Measurements from ENCODE around the gene SP1. TPM values are rescaled to one million over a fixed set of nuclear protein-coding genes. Genes with fewer than 3 reads are reported as not detected.

The SP1 gene
- total and polyA plus RNA-seq, 2 experiments from 2014 or later = 11.1 to 68.4 TPM

DNA sequence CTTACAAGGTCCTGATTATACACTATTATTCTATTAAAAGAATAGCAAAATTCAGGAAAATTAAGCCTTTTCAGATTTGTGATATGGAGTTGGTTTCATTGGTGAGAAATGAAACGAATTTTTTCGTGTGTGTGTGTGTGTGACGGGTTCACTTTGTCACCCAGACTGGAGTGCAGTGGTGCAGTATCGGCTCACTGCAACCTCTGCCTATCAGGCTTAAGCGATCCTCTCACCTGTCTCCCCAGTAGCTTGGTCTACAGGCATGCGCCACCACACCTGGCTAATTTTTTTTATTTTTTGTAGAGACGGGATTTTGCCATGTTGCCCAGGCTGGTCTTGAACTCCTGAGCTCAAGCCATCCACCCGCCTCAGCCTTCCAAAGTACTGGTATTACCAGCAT lies 81.6 kb downstream of the SP1 start:
- no peak for ATAC-seq
- Mint-ChIP-seq H3K36me3 (ENCODE audit: low read depth) (peaks cover 99% of the 10 kb centered on the region), H3K27ac (no peak overlapping the region), H3K4me3 (no peak overlapping the region), H3K27me3 (ENCODE audit: insufficient read depth, low read depth, poor library complexity) (peaks cover 9% of the 10 kb centered on the region), H3K4me1 (peaks cover 51% of the 10 kb centered on the region), H3K9me3 (no peaks in the 10 kb centered on the region)
- H2AFZ ChIP-seq = no peak overlapping the region
- peaks cover 97% of the 10 kb centered on the region for H3K36me3 ChIP-seq (ENCODE audit: insufficient read depth)
- peaks cover 11% of the 10 kb centered on the region; the same call in 1 of the 2 replicates for H3K4me1 ChIP-seq (ENCODE audit: insufficient read depth)
- H3F3A ChIP-seq (replicated peaks; ENCODE audit: low read depth) = peaks cover 61% of the 10 kb centered on the region
- TF ChIP-seq EZH2phosphoT487 (IDR thresholded peaks at IDR 0.05; ENCODE audit: unreplicated experiment) = no peak
- no peak for TF ChIP-seq ZNF114 (CRISPR knock-in tag; IDR thresholded peaks at IDR 0.05)
- TF ChIP-seq, protein P1, sequence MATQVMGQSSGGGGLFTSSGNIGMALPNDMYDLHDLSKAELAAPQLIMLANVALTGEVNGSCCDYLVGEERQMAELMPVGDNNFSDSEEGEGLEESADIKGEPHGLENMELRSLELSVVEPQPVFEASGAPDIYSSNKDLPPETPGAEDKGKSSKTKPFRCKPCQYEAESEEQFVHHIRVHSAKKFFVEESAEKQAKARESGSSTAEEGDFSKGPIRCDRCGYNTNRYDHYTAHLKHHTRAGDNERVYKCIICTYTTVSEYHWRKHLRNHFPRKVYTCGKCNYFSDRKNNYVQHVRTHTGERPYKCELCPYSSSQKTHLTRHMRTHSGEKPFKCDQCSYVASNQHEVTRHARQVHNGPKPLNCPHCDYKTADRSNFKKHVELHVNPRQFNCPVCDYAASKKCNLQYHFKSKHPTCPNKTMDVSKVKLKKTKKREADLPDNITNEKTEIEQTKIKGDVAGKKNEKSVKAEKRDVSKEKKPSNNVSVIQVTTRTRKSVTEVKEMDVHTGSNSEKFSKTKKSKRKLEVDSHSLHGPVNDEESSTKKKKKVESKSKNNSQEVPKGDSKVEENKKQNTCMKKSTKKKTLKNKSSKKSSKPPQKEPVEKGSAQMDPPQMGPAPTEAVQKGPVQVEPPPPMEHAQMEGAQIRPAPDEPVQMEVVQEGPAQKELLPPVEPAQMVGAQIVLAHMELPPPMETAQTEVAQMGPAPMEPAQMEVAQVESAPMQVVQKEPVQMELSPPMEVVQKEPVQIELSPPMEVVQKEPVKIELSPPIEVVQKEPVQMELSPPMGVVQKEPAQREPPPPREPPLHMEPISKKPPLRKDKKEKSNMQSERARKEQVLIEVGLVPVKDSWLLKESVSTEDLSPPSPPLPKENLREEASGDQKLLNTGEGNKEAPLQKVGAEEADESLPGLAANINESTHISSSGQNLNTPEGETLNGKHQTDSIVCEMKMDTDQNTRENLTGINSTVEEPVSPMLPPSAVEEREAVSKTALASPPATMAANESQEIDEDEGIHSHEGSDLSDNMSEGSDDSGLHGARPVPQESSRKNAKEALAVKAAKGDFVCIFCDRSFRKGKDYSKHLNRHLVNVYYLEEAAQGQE (IDR thresholded peaks at IDR 0.05; ENCODE audit: unreplicated experiment) = no peak
- TF ChIP-seq, protein P2, sequence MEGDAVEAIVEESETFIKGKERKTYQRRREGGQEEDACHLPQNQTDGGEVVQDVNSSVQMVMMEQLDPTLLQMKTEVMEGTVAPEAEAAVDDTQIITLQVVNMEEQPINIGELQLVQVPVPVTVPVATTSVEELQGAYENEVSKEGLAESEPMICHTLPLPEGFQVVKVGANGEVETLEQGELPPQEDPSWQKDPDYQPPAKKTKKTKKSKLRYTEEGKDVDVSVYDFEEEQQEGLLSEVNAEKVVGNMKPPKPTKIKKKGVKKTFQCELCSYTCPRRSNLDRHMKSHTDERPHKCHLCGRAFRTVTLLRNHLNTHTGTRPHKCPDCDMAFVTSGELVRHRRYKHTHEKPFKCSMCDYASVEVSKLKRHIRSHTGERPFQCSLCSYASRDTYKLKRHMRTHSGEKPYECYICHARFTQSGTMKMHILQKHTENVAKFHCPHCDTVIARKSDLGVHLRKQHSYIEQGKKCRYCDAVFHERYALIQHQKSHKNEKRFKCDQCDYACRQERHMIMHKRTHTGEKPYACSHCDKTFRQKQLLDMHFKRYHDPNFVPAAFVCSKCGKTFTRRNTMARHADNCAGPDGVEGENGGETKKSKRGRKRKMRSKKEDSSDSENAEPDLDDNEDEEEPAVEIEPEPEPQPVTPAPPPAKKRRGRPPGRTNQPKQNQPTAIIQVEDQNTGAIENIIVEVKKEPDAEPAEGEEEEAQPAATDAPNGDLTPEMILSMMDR (conservative IDR thresholded peaks at IDR 0.05; ENCODE audit: low read depth in 2 of 2) = no peak
- TF ChIP-seq, protein P3, sequence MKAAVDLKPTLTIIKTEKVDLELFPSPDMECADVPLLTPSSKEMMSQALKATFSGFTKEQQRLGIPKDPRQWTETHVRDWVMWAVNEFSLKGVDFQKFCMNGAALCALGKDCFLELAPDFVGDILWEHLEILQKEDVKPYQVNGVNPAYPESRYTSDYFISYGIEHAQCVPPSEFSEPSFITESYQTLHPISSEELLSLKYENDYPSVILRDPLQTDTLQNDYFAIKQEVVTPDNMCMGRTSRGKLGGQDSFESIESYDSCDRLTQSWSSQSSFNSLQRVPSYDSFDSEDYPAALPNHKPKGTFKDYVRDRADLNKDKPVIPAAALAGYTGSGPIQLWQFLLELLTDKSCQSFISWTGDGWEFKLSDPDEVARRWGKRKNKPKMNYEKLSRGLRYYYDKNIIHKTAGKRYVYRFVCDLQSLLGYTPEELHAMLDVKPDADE (IDR thresholded peaks at IDR 0.05) = no peak
- TF ChIP-seq NANOG (IDR thresholded peaks at IDR 0.05; ENCODE audit: borderline replicate concordance) = no peak
- no peak for TF ChIP-seq EZH2 (IDR thresholded peaks at IDR 0.05; ENCODE audit: low read depth, unreplicated experiment)
- TF ChIP-seq POLR2AphosphoS5 (IDR thresholded peaks at IDR 0.05; ENCODE audit: low read depth) = no peak
- TF ChIP-seq CREB1 (CRISPR knock-in tag; IDR thresholded peaks at IDR 0.05; ENCODE audit: low read depth) = no peak
- TF ChIP-seq, protein P4, sequence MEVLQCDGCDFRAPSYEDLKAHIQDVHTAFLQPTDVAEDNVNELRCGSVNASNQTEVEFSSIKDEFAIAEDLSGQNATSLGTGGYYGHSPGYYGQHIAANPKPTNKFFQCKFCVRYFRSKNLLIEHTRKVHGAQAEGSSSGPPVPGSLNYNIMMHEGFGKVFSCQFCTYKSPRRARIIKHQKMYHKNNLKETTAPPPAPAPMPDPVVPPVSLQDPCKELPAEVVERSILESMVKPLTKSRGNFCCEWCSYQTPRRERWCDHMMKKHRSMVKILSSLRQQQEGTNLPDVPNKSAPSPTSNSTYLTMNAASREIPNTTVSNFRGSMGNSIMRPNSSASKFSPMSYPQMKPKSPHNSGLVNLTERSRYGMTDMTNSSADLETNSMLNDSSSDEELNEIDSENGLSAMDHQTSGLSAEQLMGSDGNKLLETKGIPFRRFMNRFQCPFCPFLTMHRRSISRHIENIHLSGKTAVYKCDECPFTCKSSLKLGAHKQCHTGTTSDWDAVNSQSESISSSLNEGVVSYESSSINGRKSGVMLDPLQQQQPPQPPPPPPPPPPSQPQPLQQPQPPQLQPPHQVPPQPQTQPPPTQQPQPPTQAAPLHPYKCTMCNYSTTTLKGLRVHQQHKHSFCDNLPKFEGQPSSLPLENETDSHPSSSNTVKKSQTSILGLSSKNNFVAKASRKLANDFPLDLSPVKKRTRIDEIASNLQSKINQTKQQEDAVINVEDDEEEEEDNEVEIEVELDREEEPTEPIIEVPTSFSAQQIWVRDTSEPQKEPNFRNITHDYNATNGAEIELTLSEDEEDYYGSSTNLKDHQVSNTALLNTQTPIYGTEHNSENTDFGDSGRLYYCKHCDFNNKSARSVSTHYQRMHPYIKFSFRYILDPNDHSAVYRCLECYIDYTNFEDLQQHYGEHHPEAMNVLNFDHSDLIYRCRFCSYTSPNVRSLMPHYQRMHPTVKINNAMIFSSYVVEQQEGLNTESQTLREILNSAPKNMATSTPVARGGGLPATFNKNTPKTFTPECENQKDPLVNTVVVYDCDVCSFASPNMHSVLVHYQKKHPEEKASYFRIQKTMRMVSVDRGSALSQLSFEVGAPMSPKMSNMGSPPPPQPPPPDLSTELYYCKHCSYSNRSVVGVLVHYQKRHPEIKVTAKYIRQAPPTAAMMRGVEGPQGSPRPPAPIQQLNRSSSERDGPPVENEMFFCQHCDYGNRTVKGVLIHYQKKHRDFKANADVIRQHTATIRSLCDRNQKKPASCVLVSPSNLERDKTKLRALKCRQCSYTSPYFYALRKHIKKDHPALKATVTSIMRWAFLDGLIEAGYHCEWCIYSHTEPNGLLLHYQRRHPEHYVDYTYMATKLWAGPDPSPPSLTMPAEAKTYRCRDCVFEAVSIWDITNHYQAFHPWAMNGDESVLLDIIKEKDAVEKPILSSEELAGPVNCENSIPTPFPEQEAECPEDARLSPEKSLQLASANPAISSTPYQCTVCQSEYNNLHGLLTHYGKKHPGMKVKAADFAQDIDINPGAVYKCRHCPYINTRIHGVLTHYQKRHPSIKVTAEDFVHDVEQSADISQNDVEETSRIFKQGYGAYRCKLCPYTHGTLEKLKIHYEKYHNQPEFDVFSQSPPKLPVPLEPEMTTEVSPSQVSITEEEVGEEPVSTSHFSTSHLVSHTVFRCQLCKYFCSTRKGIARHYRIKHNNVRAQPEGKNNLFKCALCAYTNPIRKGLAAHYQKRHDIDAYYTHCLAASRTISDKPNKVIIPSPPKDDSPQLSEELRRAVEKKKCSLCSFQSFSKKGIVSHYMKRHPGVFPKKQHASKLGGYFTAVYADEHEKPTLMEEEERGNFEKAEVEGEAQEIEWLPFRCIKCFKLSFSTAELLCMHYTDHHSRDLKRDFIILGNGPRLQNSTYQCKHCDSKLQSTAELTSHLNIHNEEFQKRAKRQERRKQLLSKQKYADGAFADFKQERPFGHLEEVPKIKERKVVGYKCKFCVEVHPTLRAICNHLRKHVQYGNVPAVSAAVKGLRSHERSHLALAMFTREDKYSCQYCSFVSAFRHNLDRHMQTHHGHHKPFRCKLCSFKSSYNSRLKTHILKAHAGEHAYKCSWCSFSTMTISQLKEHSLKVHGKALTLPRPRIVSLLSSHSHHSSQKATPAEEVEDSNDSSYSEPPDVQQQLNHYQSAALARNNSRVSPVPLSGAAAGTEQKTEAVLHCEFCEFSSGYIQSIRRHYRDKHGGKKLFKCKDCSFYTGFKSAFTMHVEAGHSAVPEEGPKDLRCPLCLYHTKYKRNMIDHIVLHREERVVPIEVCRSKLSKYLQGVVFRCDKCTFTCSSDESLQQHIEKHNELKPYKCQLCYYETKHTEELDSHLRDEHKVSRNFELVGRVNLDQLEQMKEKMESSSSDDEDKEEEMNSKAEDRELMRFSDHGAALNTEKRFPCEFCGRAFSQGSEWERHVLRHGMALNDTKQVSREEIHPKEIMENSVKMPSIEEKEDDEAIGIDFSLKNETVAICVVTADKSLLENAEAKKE (CRISPR knock-in tag; IDR thresholded peaks at IDR 0.05) = no peak
- no peak for TF ChIP-seq ZNF331 (CRISPR knock-in tag; IDR thresholded peaks at IDR 0.05; ENCODE audit: low read depth)
- no peak for TF ChIP-seq JUNB (IDR thresholded peaks at IDR 0.05; ENCODE audit: unreplicated experiment)
- no peak for TF ChIP-seq STAT1 (IDR thresholded peaks at IDR 0.05; ENCODE audit: unreplicated experiment)
- H3K27ac ChIP-seq (ENCODE audit: low read depth) = no peak overlapping the region
- H3K27me3 ChIP-seq (ENCODE audit: insufficient read depth) = no peaks in the 10 kb centered on the region
- peaks cover 88% of the 10 kb centered on the region for H4K20me1 ChIP-seq (replicated peaks; ENCODE audit: insufficient read depth)
- H3K79me2 ChIP-seq (replicated peaks; ENCODE audit: insufficient read depth) = peaks cover 97% of the 10 kb centered on the region
- no peak overlapping the region for H3K4me2 ChIP-seq
- no peaks in the 10 kb centered on the region for H3K9me2 ChIP-seq (ENCODE audit: insufficient read depth)
- DNase-seq (ENCODE audit: low spot score) = no peak
- no peak overlapping the region for H3K4me3 ChIP-seq

Measured in GM23338 (cell line).